Neural progenitor cell (in vitro differentiated cells): ENCODE results near the gene NOS1AP. TPM values are rescaled to one million over a fixed set of nuclear protein-coding genes. Genes with fewer than 3 reads are reported as not detected.

Source experiments
- DNase-seq: peaks from one replicate; pipeline ENCODE4 v3.0.0-alpha.2; 2016; ENCODE audit warnings: low spot score
- H2AFZ ChIP-seq: fragments of 200-600 bp; sonication (generic); replicated peaks from 2 replicates; pipeline ENCODE4 v1.6.1; 2016; ENCODE audit warnings: antibody characterized with exemption
- H3F3A ChIP-seq: fragments of 200-600 bp; sonication (generic); 2 replicates; pipeline ENCODE4 v1.6.1; 2016; ENCODE audit warnings: antibody characterized with exemption, low read depth
- H3K27ac ChIP-seq: fragments of 200-600 bp; sonication (generic); 2 replicates; pipeline ENCODE4 v1.5.1; 2016; ENCODE audit warnings: mild to moderate bottlenecking
- H3K27me3 ChIP-seq: fragments of 200-600 bp; sonication (generic); 2 replicates; pipeline ENCODE4 v1.6.1; 2016; ENCODE audit warnings: mild to moderate bottlenecking, moderate library complexity
- H3K36me3 ChIP-seq: fragments of 200-600 bp; sonication (generic); 2 replicates; pipeline ENCODE4 v1.5.1; 2016
- H3K4me1 ChIP-seq: fragments of 200-600 bp; sonication (generic); 2 replicates; pipeline ENCODE4 v1.6.1; 2016; ENCODE audit warnings: mixed run types
- H3K4me2 ChIP-seq: fragments of 200-600 bp; sonication (generic); 2 replicates; pipeline ENCODE4 v1.6.1; 2016
- H3K4me3 ChIP-seq: fragments of 200-600 bp; sonication (generic); 2 replicates; pipeline ENCODE4 v1.5.1; 2016
- H3K79me2 ChIP-seq: fragments of 200-600 bp; sonication (generic); 2 replicates; pipeline ENCODE4 v1.6.1; 2016; ENCODE audit warnings: low read depth
- H3K9ac ChIP-seq: fragments of 200-600 bp; sonication (generic); 2 replicates; pipeline ENCODE4 v1.6.1; 2016
- H3K9me3 ChIP-seq: fragments of 200-600 bp; sonication (generic); 2 replicates; pipeline ENCODE4 v1.5.1; 2016; ENCODE audit warnings: low read depth
- H4K20me1 ChIP-seq: fragments of 200-600 bp; sonication (generic); 2 replicates; pipeline ENCODE4 v1.6.1; 2016; ENCODE audit warnings: low read depth
- H3K27ac Mint-ChIP-seq: 3 replicates; pipeline ENCODE4 v1.8.0; 2021; ENCODE audit warnings: mixed read lengths
- H3K27me3 Mint-ChIP-seq: 2 replicates; pipeline ENCODE4 v1.8.0; 2022; ENCODE audit warnings: low read depth, mild to moderate bottlenecking, inconsistent platforms, moderate library complexity, mixed read lengths; ENCODE audit not compliant: insufficient read depth
- H3K36me3 Mint-ChIP-seq: 3 replicates; pipeline ENCODE4 v1.8.0; 2021; ENCODE audit warnings: mixed read lengths
- H3K4me1 Mint-ChIP-seq: 3 replicates; pipeline ENCODE4 v1.8.0; 2021; ENCODE audit warnings: mixed read lengths
- H3K4me3 Mint-ChIP-seq: 3 replicates; pipeline ENCODE4 v1.8.0; 2021; ENCODE audit warnings: mild to moderate bottlenecking, moderate library complexity, mixed read lengths
- H3K9me3 Mint-ChIP-seq: 3 replicates; pipeline ENCODE4 v1.8.0; 2020; ENCODE audit warnings: mixed read lengths
- EZH2 ChIP-seq: fragments of 200-600 bp; sonication (generic); IDR thresholded peaks from 2 replicates; pipeline ENCODE4 v1.6.1; 2017; ENCODE audit warnings: antibody characterized with exemption, mild to moderate bottlenecking, moderate library complexity
- EZH2phosphoT487 ChIP-seq: fragments of 200-600 bp; sonication (generic); IDR thresholded peaks from 2 replicates; pipeline ENCODE4 v1.6.1; 2017; ENCODE audit warnings: antibody characterized with exemption
- total RNA-seq: library from RNA; depleted of rRNA; stranded (reverse); fragments of >200 nt; gene quantifications from 2 replicates; pipeline ENCODE4 v1.2.3, GENCODE V29; 2015; ENCODE audit warnings: low replicate concordance
- TF ChIP-seq, protein P1 (sequence below): fragments of 200-600 bp; sonication (generic); IDR thresholded peaks from 2 replicates; pipeline ENCODE4 v1.5.1; 2017; ENCODE audit warnings: antibody characterized with exemption, mild to moderate bottlenecking

Gene NOS1AP
- total RNA-seq, 1 donor from 2014 or later = 2.4 TPM

GRCh38 chr1:162234571-162234970, 165.1 kb downstream of the NOS1AP start:
- Histone ChIP-seq H3K79me2 (peaks cover 13% of the 10 kb centered on the region), H3K36me3 (no peaks in the 10 kb centered on the region), H2AFZ (no peak overlapping the region), H3K9ac (no peak overlapping the region), H3K27me3 (no peaks in the 10 kb centered on the region), H3F3A (no peaks in the 10 kb centered on the region), H3K4me1 (peaks cover 26% of the 10 kb centered on the region), H3K27ac (no peak overlapping the region), H4K20me1 (peaks cover 34% of the 10 kb centered on the region), H3K9me3 (no peaks in the 10 kb centered on the region), H3K4me3 (no peak overlapping the region), H3K4me2 (no peak overlapping the region)
- TF ChIP-seq EZH2phosphoT487 (no peak), EZH2 (no peak)
- TF ChIP-seq, protein P1, sequence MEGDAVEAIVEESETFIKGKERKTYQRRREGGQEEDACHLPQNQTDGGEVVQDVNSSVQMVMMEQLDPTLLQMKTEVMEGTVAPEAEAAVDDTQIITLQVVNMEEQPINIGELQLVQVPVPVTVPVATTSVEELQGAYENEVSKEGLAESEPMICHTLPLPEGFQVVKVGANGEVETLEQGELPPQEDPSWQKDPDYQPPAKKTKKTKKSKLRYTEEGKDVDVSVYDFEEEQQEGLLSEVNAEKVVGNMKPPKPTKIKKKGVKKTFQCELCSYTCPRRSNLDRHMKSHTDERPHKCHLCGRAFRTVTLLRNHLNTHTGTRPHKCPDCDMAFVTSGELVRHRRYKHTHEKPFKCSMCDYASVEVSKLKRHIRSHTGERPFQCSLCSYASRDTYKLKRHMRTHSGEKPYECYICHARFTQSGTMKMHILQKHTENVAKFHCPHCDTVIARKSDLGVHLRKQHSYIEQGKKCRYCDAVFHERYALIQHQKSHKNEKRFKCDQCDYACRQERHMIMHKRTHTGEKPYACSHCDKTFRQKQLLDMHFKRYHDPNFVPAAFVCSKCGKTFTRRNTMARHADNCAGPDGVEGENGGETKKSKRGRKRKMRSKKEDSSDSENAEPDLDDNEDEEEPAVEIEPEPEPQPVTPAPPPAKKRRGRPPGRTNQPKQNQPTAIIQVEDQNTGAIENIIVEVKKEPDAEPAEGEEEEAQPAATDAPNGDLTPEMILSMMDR = no peak
- H3K4me1 Mint-ChIP-seq = peaks cover 75% of the 10 kb centered on the region
- no peak overlapping the region for H3K27ac Mint-ChIP-seq
- DNase-seq = no peak
- no peak overlapping the region for H3K4me3 Mint-ChIP-seq
- H3K36me3 Mint-ChIP-seq = no peaks in the 10 kb centered on the region
- H3K9me3 Mint-ChIP-seq = no peaks in the 10 kb centered on the region
- peaks cover 4% of the 10 kb centered on the region for H3K27me3 Mint-ChIP-seq

DNA sequence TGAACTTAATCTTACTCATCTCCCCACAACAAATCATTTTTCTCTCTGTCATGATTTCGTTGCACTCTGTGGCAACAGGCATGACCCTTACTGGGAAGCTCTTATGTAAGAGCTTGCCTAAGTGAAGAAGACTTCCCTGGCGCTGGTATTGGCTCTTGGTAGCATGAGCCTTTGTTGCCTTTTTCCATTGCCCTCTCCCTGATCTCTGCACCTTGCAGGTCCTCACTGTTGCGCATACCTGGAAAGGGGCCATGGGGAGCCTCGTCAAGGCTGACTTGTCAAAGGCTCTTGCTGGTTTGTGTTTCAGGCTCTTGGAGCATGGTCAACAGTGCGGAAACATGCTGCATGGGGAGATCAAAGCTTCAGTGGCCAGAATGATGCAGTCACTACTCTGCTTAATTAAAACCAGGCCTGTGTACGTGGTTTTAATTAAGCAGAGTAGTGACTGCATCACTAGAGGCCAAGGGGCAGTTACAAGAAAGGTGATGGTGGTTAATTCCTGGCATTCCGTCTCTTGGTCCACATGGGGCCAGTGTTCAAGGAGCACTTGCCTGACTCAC, 165.8 kb downstream of the NOS1AP start:
- Histone ChIP-seq H2AFZ (no peak overlapping the region), H3K4me1 (peaks cover 19% of the 10 kb centered on the region), H3K36me3 (no peaks in the 10 kb centered on the region), H4K20me1 (peaks cover 34% of the 10 kb centered on the region), H3K79me2 (peaks cover 11% of the 10 kb centered on the region), H3K4me2 (no peak overlapping the region), H3K27ac (no peak overlapping the region), H3K27me3 (no peaks in the 10 kb centered on the region), H3K4me3 (no peak overlapping the region), H3F3A (no peaks in the 10 kb centered on the region), H3K9ac (no peak overlapping the region), H3K9me3 (no peaks in the 10 kb centered on the region)
- peak; percentile 27 for DNase-seq
- Mint-ChIP-seq H3K4me1 (peaks cover 74% of the 10 kb centered on the region), H3K9me3 (no peaks in the 10 kb centered on the region), H3K4me3 (no peak overlapping the region), H3K27ac (peak overlapping the region; percentile 36), H3K36me3 (no peaks in the 10 kb centered on the region), H3K27me3 (peaks cover 4% of the 10 kb centered on the region)
- TF ChIP-seq, protein P1 = no peak

DNA sequence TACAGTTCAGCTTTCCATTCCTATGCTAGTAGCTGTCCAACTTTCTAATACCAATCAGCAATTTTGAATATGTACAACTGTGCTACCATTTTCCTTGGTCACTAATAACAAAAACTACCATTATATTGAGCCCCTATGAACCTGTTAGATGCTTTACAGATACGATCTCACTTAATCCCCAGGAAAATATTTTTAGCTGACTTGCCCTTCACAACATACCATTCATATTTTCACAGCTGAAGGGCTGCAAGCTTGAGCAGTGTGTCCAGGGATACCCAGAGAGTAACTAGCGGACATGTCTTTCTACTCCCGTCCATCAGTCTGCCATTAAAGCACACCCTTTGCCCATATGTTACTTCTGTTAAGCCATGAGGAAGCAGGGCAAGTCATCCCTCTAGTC, 166.7 kb downstream of the NOS1AP start:
- no peak overlapping the region for H2AFZ ChIP-seq
- H3K4me1 ChIP-seq = peaks cover 16% of the 10 kb centered on the region
- H3K4me2 ChIP-seq = no peak overlapping the region
- peaks cover 34% of the 10 kb centered on the region for H4K20me1 ChIP-seq
- no peaks in the 10 kb centered on the region for H3K27me3 ChIP-seq
- no peak overlapping the region for H3K27ac ChIP-seq
- Mint-ChIP-seq H3K36me3 (peaks cover 2% of the 10 kb centered on the region), H3K9me3 (no peaks in the 10 kb centered on the region), H3K27ac (peak overlapping the region; percentile 14), H3K4me3 (no peak overlapping the region), H3K4me1 (peaks cover 75% of the 10 kb centered on the region), H3K27me3 (peaks cover 4% of the 10 kb centered on the region)
- no peak overlapping the region for H3K9ac ChIP-seq
- TF ChIP-seq EZH2phosphoT487 = no peak
- no peak for TF ChIP-seq EZH2
- TF ChIP-seq, protein P1 = no peak
- peaks cover 3% of the 10 kb centered on the region for H3K79me2 ChIP-seq
- H3K9me3 ChIP-seq = no peaks in the 10 kb centered on the region
- no peak overlapping the region for H3K4me3 ChIP-seq
- H3F3A ChIP-seq = no peaks in the 10 kb centered on the region
- DNase-seq = no peak
- no peaks in the 10 kb centered on the region for H3K36me3 ChIP-seq
